Gastroesophageal sphincter (tissue), 3 donors: ENCODE results near the gene LAMB4.

ENCODE experiments used
- EP300 ChIP-seq: sonication (generic); formaldehyde crosslinking; IDR thresholded peaks from one replicate; pipeline ENCODE4 v1.6.1; 2017; ENCODE audit warnings: antibody characterized with exemption, mild to moderate bottlenecking
- POLR2A ChIP-seq, 2 donors: fragments of 450-650 bp; IDR thresholded peaks; one replicate each; pipeline ENCODE4 v1.6.1; 2017; ENCODE audit warnings: antibody characterized with exemption in 2 of 2, mild to moderate bottlenecking in 2 of 2, moderate library complexity in 1 of 2
- POLR2AphosphoS5 ChIP-seq: sonication (generic); formaldehyde crosslinking; IDR thresholded peaks from one replicate; pipeline ENCODE4 v1.6.1; 2017; ENCODE audit warnings: antibody characterized with exemption
- TF ChIP-seq, protein P1 (sequence below), 4 experiments: fragments of 200-600 bp in 2 of 4; fragments of 450-650 bp in 2 of 4; sonication (generic) in 1 of 4; IDR thresholded peaks; one replicate each; pipeline ENCODE4 v1.5.1; 2017 to 2019; ENCODE audit warnings: antibody characterized with exemption in 4 of 4, mild to moderate bottlenecking in 2 of 4, moderate library complexity in 2 of 4

DNA sequence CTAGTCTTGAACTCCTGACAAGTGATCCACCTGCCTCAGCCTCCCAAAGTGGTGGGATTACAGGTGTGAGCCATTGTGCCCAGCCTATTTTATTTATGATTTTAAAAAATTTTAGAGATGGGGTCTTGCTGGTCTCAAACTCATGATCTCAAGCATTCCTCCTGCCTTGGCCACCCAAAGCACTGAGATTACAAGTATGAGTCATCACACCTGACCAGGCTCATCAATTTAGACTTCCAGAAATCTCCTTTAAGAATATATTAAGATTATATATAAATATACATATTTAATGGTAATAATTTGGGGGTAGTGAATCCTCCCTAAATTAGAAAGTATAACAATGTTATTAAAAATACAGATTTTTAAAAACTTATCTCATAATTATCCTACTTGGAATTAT lies 156.3 kb downstream of the LAMB4 start:
- TF ChIP-seq POLR2A (IDR thresholded peaks at IDR 0.05) (no peak), POLR2AphosphoS5 (no peak), EP300 (no peak)
- TF ChIP-seq, protein P1, sequence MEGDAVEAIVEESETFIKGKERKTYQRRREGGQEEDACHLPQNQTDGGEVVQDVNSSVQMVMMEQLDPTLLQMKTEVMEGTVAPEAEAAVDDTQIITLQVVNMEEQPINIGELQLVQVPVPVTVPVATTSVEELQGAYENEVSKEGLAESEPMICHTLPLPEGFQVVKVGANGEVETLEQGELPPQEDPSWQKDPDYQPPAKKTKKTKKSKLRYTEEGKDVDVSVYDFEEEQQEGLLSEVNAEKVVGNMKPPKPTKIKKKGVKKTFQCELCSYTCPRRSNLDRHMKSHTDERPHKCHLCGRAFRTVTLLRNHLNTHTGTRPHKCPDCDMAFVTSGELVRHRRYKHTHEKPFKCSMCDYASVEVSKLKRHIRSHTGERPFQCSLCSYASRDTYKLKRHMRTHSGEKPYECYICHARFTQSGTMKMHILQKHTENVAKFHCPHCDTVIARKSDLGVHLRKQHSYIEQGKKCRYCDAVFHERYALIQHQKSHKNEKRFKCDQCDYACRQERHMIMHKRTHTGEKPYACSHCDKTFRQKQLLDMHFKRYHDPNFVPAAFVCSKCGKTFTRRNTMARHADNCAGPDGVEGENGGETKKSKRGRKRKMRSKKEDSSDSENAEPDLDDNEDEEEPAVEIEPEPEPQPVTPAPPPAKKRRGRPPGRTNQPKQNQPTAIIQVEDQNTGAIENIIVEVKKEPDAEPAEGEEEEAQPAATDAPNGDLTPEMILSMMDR (IDR thresholded peaks at IDR 0.05): no peak
